ENCODE data around the gene RAPGEF4. TPM values are rescaled to one million over a fixed set of nuclear protein-coding genes. Genes with fewer than 3 reads are reported as not detected.

RAPGEF4 gene
- total RNA-seq, 1 experiment from 2014 or later: 0.62 TPM

- DNase-seq (ENCODE audit: low read depth, low spot score): no peak
- ChIA-PET POLR2A (no interaction called here), CTCF (no interaction called here)
- in situ Hi-C loops (cut with HindIII; ENCODE audit: low pct_unique_long_range_greater_than_20kb, low sequenced_read_pairs): no loop called here
- peaks cover 38% of the 10 kb centered on the region for H3K27me3 ChIP-seq (ENCODE audit: control insufficient read depth, insufficient read depth, low read length)
- no peaks in the 10 kb centered on the region for H3K36me3 ChIP-seq (ENCODE audit: control insufficient read depth, insufficient read depth, low read length)
- H3K27ac ChIP-seq (ENCODE audit: low read length): no peak overlapping the region
- no peaks in the 10 kb centered on the region for H3K9me3 ChIP-seq (ENCODE audit: control insufficient read depth, insufficient read depth, low read depth, low read length)
- intact Hi-C loops (cut with micrococcal nuclease; ENCODE audit: unreplicated experiment): no loop called here
- TF ChIP-seq REST (IDR thresholded peaks at IDR 0.05; ENCODE audit: insufficient read depth in 1 of 2, low read depth in 2 of 2, low read length in 1 of 2) (no peak), SIN3A (IDR thresholded peaks at IDR 0.05; ENCODE audit: borderline replicate concordance, insufficient read depth, low read depth, low read length) (no peak), CTCF (IDR thresholded peaks at IDR 0.05) (no peak), TCF7L2 (IDR thresholded peaks at IDR 0.05; ENCODE audit: low read depth, low read length) (no peak), POLR2AphosphoS5 (IDR thresholded peaks at IDR 0.05; ENCODE audit: low read depth, low read length) (no peak)
- no peaks in the 10 kb centered on the region for H3K4me1 ChIP-seq (ENCODE audit: control insufficient read depth, insufficient read depth, low read length)
- ATAC-seq: no peak
- no peak overlapping the region for H3K4me3 ChIP-seq (ENCODE audit: low read depth in 2 of 2, low read length in 2 of 2)
- no TSS peak for BruUV-seq (replicated peaks)
Measured at GRCh38 chr2:172894689-172895387, 159.2 kb downstream of the RAPGEF4 start.

DNA sequence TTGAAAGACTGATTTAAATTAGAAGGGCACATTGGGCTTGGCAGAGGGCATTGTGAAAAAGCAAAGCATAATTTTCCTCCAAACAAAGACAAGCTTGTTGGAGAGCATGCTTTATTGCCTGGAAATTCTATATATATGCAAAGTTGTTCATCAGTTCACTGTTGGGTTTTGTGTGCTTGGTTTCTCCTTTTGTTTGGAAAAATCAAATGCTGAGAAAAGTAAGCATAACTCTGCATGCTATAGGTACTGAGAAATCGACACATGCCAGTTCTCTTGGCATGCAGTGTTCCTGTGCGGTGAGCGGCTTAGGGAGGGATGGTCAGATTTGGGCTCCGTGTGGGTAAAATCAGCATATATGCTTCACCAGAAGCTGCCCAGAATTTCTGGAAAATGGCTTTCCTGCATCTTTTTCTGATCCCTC lies 161.0 kb downstream of the RAPGEF4 start:
- BruUV-seq (replicated peaks): no TSS peak
- H3K9me3 ChIP-seq (ENCODE audit: control insufficient read depth, insufficient read depth, low read depth, low read length): no peaks in the 10 kb centered on the region
- H3K4me1 ChIP-seq (ENCODE audit: control insufficient read depth, insufficient read depth, low read length): no peaks in the 10 kb centered on the region
- no peak for DNase-seq (ENCODE audit: low read depth, low spot score)
- CTCF ChIA-PET: interaction anchor here (0.6 to 0.7 kb wide), 2 partner anchors 15 to 83 kb away, joined by 11 to 17 read pairs; no protein-coding TSS in a partner anchor
- H3K27ac ChIP-seq (ENCODE audit: low read length): no peak overlapping the region
- no peak for ATAC-seq
- intact Hi-C loops (cut with micrococcal nuclease; ENCODE audit: unreplicated experiment): no loop called here
- H3K4me3 ChIP-seq (ENCODE audit: low read depth in 2 of 2, low read length in 2 of 2): no peak overlapping the region
- no peaks in the 10 kb centered on the region for H3K36me3 ChIP-seq (ENCODE audit: control insufficient read depth, insufficient read depth, low read length)
- TF ChIP-seq CTCF (IDR thresholded peaks at IDR 0.05): no peak
- TF ChIP-seq REST (IDR thresholded peaks at IDR 0.05; ENCODE audit: insufficient read depth in 1 of 2, low read depth in 2 of 2, low read length in 1 of 2): no peak
- TF ChIP-seq POLR2AphosphoS5 (IDR thresholded peaks at IDR 0.05; ENCODE audit: low read depth, low read length): no peak
- TF ChIP-seq SIN3A (IDR thresholded peaks at IDR 0.05; ENCODE audit: borderline replicate concordance, insufficient read depth, low read depth, low read length): no peak
- TF ChIP-seq TCF7L2 (IDR thresholded peaks at IDR 0.05; ENCODE audit: low read depth, low read length): no peak
- in situ Hi-C loops (cut with HindIII; ENCODE audit: low pct_unique_long_range_greater_than_20kb, low sequenced_read_pairs): no loop called here
- POLR2A ChIA-PET: interaction anchor here (0.5 kb wide), 1 partner anchor 693 kb away, joined by 3 read pairs; no protein-coding TSS in a partner anchor
- peaks cover 45% of the 10 kb centered on the region for H3K27me3 ChIP-seq (ENCODE audit: control insufficient read depth, insufficient read depth, low read length)

All from Panc1 (cell line).